Posterior vena cava (tissue), 2 donors: Measurements from ENCODE around the gene KCNJ11. TPM values are rescaled to one million over a fixed set of nuclear protein-coding genes. Genes with fewer than 3 reads are reported as not detected.

ENCODE experiments used
- DNase-seq: peaks from one replicate; pipeline ENCODE4 v3.0.0-alpha.2; 2020; ENCODE audit warnings: low spot score
- intact Hi-C, 2 donors: fragments of 100-400 bp; cut with DNase I; formaldehyde crosslinking; loops; one replicate each; pipeline versions ENCODE4 v1.14.1 to v1.14.2; 2022 to 2023
- total RNA-seq, 2 donors: library from RNA; stranded (reverse); fragmentation: NEBNext Ultra II Directional; extraction: Animal tissue kit (Norgen Biotek cat#: 25700); gene quantifications; one replicate each; pipeline ENCODE4 v1.2.1, GENCODE V29; 2021
- donor health status: DM: yes; HTN: yes; CAD: no.
- donor health status: DM: yes; HTN: yes; CAD: no.

KCNJ11 gene
- total RNA-seq, 2 donors from 2014 or later, result 0.56 to 1.3 TPM

- intact Hi-C loops, result no loop called here
- no peak for DNase-seq
Measured at GRCh38 chr11:17378655-17379054, 9.8 kb downstream of the KCNJ11 start.

DNA sequence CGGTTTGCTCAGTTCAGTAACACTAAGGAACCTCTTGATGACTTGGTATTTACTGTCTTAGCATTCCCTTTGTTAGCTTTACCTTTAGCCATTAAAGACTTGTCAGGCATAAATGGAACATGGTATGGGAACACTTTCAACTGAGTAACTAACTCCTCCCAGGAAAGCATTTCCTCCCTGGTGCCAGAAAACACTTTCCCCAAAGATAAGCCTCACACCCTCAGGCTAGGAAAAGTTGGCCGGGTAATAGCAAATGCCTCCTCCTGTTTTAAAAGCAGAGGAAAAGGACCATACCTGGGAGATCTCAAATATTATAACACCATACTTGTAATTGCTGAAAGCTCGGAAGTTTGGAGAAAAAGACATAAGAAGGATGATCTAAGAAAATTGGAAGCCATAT, 12.0 kb downstream of the KCNJ11 start:
- intact Hi-C loops, result no loop called here
- no peak for DNase-seq

DNA sequence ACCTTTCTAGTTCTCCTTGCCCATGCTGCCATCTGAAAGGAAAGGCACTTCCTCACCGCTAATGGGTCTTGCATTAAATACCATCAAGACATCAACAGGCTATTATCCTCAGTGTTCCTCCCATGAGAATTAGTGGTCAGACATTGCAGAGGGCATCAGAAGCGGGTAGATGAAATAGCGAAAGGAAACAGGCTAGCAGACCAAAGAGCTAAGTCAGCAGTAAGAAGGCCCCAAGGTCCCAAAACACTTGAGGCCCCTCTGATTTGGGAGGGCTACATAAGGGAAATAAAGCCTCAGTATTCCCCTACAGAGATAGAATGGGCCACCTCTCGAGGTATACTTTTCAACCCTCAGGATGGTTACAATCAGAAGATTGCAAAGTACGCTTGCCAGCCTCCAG, 12.9 kb downstream of the KCNJ11 start:
- intact Hi-C loops, result no loop called here
- DNase-seq, result no peak

DNA sequence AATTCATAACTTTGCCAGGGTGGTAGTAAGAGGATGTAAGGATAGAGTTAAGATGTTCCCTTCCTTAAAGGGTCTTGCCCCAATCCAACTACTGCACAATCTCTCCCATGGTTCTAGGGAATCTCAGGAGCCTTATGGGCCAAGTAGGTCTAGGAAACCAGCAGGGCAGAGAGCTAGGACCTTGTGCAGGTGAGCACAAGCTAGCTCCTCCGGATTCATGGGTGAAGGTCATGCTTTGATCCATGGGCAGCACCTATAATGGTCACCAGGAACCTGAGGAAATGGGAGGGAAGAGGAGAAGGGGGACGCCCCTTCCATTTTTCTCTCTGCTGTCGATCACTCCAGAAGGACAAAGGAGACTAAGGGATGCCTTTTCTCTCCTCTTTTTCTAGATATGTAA, 16.8 kb downstream of the KCNJ11 start:
- no peak for DNase-seq
- intact Hi-C loops, result no loop called here

- intact Hi-C loops, result no loop called here
Measured at GRCh38 chr11:17369684-17370243, 18.7 kb downstream of the KCNJ11 start.

GRCh38 chr11:17369094-17369493, 19.4 kb downstream of the KCNJ11 start:
- intact Hi-C loops, result no loop called here
- DNase-seq, result no peak

More at GRCh38 chr11:17369684-17370243, 18.7 kb downstream of the KCNJ11 start:
- no peak for DNase-seq

- DNase-seq, result no peak
- intact Hi-C loops, result no loop called here
Measured at GRCh38 chr11:17368551-17368950, 19.9 kb downstream of the KCNJ11 start.

GRCh38 chr11:17366495-17366894, 22.0 kb downstream of the KCNJ11 start:
- no peak for DNase-seq
- intact Hi-C loops, result no loop called here

DNA sequence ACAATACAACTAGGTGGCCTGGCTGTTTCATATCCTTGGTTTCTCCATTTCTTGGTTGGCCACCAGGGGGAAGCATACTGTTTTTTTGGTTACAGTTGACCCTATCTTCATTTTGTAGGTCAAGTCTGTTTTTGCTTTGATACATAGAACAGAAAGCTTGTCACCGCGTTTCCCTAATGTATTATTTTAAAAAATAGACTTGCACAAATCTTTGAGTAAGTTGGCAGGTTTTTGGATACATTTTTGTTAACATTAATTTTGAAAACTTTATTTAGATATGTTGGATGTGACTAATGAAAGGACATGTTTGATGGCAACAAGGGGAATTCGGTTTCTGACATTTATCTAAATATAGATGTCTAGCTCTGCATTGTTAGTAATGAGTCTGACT, 33.9 kb downstream of the KCNJ11 start:
- no peak for DNase-seq
- intact Hi-C loops, result no loop called here

DNA sequence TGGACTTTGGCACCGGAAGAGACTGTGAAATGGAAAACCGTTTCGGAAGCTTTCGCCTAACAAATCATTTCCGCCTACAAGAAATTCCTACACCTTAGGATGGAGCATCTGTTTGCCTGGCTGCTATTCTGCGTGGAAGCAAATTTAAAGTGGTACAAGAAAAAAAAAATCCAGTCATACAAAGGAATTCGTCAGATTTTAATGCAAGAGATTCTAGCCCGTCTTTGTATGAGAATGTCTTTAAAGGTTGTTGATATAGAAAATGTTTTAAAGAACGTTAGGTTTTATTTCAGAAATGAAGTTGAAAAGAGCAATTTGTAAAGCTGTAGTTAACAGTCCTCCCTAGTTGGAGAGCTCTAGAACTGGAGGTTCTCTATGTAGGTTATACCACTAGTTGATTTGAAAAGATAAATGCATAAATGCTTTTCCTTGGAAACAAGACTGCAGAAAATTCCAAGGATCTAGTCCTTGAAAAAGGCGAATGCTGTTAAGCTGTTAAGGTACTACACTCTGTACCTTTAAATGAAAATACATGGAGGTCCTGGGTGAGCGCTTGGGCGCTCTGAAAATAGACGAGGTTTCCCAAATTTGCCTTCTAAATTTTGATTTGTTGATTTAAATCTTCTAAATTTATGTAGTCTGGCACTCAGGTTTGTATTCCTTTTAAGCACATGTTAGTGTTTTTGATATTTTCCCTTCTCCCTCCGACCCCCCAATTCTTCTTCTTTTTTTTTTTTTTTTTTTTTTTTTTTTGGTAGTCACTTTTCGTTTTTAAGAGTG, 34.4 kb downstream of the KCNJ11 start:
- no peak for DNase-seq
- intact Hi-C loops, result no loop called here

DNA sequence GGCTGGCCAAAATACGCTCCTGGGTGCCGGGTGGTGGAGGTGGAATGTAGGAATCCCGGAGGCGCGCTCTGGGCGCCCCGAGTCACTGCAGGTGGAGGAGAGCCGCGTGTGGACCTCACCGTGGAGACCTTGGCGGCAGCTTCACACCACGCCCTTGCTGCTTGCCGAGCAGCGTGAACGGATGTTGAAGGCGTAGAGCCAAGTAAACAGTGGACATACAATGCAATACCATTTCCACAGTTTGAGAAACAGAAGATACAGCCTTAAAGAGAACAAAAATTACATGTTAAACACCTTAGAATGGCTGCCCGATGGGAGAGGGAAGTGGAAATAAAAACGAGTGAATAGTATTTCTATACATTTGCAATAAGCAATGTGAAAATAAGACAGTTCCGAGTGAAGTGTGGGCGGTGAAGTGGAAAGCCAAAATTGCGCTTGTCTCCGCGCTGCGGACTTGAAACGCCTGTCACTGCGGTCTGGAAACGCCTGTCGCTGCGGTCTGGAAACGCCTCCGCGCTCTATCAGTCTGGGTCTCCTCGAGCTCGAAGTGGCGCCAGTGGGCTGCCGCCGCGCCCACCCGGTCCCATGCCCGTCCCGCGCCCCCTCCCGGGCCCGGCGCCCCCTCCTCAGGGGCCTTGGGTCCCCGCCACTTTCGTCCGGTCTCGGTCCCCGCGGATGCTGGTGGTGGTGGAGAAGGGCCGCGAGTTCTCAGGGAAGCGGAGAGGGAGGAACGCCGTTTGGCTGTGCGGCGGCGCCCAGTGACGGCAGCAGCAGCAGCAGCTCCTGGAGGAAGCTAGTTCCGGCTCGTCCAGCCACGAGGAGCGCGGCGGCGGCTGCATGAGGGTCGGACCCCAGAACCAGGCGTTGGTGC, 35.3 kb downstream of the KCNJ11 start:
- peak; percentile 95 for DNase-seq
- intact Hi-C loops, result no loop called here

DNA sequence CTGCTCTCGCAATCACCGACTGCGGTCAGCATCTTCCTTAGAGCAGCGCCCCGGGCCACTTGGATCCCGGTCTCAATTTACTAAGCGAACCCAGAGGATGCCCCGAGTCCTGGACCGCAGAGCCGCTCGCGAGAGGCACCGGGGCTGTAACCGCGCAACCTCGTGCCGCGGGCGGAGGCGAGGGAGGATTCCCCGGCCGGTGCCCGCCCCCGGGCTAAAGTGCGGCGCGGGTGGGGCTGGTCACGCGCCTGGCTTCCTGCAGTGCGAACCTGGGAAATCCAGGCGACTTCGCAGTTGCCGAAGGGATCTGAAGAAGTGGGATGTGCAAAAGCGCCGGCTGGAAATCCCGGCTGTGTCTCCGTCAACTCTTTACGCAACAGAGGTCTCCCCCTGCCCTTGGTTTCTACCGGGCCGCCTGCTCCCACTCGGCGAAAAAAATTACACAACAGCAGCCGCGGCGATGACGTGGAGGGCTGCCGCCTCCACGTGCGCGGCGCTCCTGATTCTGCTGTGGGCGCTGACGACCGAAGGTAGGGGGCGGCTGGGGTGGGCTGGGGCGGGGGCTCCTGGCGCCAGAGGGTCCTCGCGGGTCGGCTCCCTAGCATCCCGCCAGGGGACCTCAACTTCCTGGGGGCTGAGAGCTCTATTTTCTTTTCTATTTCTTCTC, 36.8 kb downstream of the KCNJ11 start, which contains the start of gene NCR3LG1:
NCR3LG1 (plus strand) TSS at position 291 of the 667 bp plus-strand sequence; CDS start at position 461, 170 bp downstream.
- peak; percentile 90 for DNase-seq
- intact Hi-C loops, result no loop called here

DNA sequence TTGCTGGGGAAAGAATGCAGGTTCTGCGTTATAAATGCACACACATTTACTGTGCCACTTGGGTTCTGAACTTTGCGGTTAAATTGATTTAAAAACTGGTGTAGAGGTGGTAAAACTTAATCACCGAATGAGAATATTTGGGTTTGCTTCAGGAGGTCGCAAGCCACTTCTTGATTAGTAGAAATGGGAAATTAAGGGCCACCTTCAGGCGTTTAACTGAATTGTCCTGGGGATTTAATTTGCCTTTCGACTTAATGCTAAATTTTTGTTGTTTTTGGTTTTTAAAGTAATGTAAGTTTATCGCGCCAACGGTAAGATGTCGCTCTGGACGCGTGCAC, 37.3 kb downstream of the KCNJ11 start:
- intact Hi-C loops, result no loop called here
- DNase-seq, result no peak

DNA sequence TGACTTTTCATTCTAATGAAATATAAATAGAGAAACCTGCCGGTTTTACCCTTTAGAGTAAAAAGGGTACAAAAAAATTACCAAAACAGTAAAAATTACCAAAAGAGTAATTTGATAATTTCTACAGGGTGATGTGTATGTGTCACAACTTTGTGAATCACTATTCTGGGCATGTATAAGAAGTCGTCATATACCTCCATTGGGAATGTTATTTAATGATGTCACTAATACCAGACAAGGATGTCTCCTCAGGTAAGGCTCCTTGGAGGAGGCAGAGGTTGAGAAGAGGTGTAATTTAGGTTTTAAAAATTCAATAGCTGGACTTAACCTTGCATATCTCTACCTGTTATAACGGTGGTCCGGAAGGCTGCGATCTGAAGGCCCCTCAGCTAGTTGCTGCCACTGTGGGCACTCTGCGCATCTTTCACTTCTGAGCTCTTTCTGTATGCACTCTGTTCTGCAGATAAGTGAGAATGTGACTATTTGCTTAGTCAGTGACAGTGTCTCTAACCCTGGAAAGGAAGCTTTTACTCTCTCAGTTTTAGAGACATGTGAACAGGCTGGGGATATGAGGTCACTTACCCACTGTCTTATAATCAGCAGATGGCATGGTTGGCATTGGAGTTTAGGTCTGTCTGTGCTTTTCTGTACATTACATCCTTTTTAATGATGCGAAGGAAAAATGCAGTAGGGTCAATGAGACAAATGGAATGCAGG, 37.8 kb downstream of the KCNJ11 start:
- DNase-seq, result no peak
- intact Hi-C loops, result no loop called here

- intact Hi-C loops, result no loop called here
- DNase-seq, result no peak
Measured at GRCh38 chr11:17347676-17348075, 40.8 kb downstream of the KCNJ11 start.

DNA sequence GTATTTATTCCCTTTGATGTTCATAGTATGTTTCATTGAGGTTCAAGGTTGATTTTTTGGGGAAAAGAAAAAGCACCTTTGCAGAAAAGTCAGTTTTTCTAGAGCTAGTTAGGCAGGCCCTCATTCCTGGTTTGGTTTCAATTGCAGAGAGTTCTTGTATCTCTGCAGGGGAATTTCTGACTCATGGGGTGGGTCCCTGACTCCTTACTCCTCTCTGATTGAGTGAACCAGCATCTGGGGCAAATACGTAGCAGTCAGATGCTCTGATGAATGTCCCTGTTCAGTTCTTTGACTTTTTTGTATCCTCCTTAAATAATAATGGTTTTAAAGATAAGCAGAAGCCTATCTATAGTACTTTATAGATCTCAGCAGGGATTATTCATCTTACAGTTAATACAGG, 44.6 kb downstream of the KCNJ11 start:
- intact Hi-C loops, result no loop called here
- DNase-seq, result no peak

DNA sequence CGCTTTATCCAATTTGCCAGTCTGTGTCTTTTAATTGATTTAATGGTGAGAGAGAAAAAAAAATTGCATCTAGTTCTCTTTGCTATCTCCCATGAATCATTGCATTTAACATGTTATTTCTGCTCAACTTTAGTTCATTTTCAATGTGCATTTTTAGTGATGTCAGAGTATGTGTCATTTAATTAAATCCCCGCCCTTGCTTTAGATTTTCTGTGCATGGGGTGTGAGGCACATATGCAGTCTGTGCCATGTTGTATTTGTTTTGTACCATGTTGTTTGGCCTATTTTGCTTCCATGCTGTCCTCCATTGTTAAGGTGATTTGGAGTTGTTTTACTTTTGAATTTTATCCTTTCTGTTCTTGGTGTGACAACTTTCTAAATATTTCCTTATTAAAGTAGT, 45.2 kb downstream of the KCNJ11 start:
- DNase-seq, result no peak
- intact Hi-C loops, result no loop called here
